ENCODE measurements around the gene STARD5. TPM values are rescaled to one million over a fixed set of nuclear protein-coding genes. Genes with fewer than 3 reads are reported as not detected.

The STARD5 gene
- total RNA-seq, 1 experiment from 2014 or later, result 2.3 TPM

- no peak for DNase-seq
- Mint-ChIP-seq H3K9me3 (no peaks in the 10 kb centered on the region), H3K27me3 (ENCODE audit: low read depth) (peaks cover 17% of the 10 kb centered on the region), H3K4me3 (no peak overlapping the region), H3K4me1 (peaks cover 21 to 30% of the 10 kb centered on the region in 2 experiments), H3K27ac (no peak overlapping the region), H3K36me3 (ENCODE audit: insufficient read depth in 1 of 3, low read depth in 3 of 3) (no peaks in the 10 kb centered on the region)
- no peak overlapping the region for H4K5ac ChIP-seq (ENCODE audit: insufficient read length, low read depth, low read length)
- WGBS (ENCODE audit: extremely low coverage, insufficient read length, low lambda C conversion rate), result no CpG with 5 or more reads among the region's 4 CpGs
- no peak overlapping the region for H3K14ac ChIP-seq (ENCODE audit: insufficient read depth, low read length)
- H3K23ac ChIP-seq (ENCODE audit: insufficient read length, low read depth, low read length), result no peak overlapping the region
- no peaks in the 10 kb centered on the region for H3K27me3 ChIP-seq (ENCODE audit: insufficient read depth, low read length)
- H3K4ac ChIP-seq (ENCODE audit: low read depth, low read length), result no peak overlapping the region
- no peaks in the 10 kb centered on the region for H3K79me1 ChIP-seq (ENCODE audit: insufficient read depth, low read depth, low read length, poor library complexity, severe bottlenecking)
- no peaks in the 10 kb centered on the region for H3K23me2 ChIP-seq (ENCODE audit: insufficient read length, low read depth, low read length, poor library complexity, severe bottlenecking)
- H3K79me2 ChIP-seq (ENCODE audit: insufficient read depth, low read length), result no peaks in the 10 kb centered on the region
- no peak overlapping the region for H3K4me2 ChIP-seq (ENCODE audit: insufficient read depth, insufficient read length, low read length)
- no peak overlapping the region for H3T11ph ChIP-seq (ENCODE audit: low read length)
- no peak overlapping the region for H2BK15ac ChIP-seq (ENCODE audit: low read depth, low read length)
- no peak overlapping the region for H2BK5ac ChIP-seq (ENCODE audit: insufficient read length, low read length)
- H3K9ac ChIP-seq (ENCODE audit: extremely low read depth, insufficient read length, low read length), result no peak overlapping the region
- H2BK120ac ChIP-seq (ENCODE audit: low read depth, low read length, poor library complexity, severe bottlenecking), result no peak overlapping the region
- H3K4me1 ChIP-seq (ENCODE audit: insufficient read depth, low read length), result peaks cover 9% of the 10 kb centered on the region; the same call in 1 of the 2 replicates
- H3K9me3 ChIP-seq (ENCODE audit: control insufficient read depth, low read depth, low read length), result no peaks in the 10 kb centered on the region
- no peaks in the 10 kb centered on the region for H4K20me1 ChIP-seq (ENCODE audit: control insufficient read depth, insufficient read depth, insufficient read length)
- TF ChIP-seq CTCF (conservative IDR thresholded peaks at IDR 0.05), result no peak
- no peak overlapping the region for H2AFZ ChIP-seq (ENCODE audit: low read length)
- no peak overlapping the region for H3K56ac ChIP-seq (ENCODE audit: insufficient read length, low read depth, low read length)
- H4K91ac ChIP-seq (ENCODE audit: insufficient read length, low read depth, low read length), result no peak overlapping the region
- no peak overlapping the region for H3K18ac ChIP-seq (ENCODE audit: insufficient read length, low read depth, low read length)
- H2BK20ac ChIP-seq (ENCODE audit: low read depth, low read length, poor library complexity, severe bottlenecking), result no peak overlapping the region
- H3K27ac ChIP-seq (ENCODE audit: insufficient read length, low read depth, low read length), result no peak overlapping the region
- no peak overlapping the region for H2AK5ac ChIP-seq (ENCODE audit: insufficient read length, low read length)
- no peak overlapping the region for H2BK12ac ChIP-seq (ENCODE audit: insufficient read length, low read depth, low read length)
- no peak overlapping the region for H4K8ac ChIP-seq (replicated peaks; ENCODE audit: insufficient read length, low read depth, low read length)
Observed at GRCh38 chr15:81297603-81298575, 26.1 kb downstream of the STARD5 start.
